ENCODE data around the gene NFATC2IP.

Gene NFATC2IP

DNA sequence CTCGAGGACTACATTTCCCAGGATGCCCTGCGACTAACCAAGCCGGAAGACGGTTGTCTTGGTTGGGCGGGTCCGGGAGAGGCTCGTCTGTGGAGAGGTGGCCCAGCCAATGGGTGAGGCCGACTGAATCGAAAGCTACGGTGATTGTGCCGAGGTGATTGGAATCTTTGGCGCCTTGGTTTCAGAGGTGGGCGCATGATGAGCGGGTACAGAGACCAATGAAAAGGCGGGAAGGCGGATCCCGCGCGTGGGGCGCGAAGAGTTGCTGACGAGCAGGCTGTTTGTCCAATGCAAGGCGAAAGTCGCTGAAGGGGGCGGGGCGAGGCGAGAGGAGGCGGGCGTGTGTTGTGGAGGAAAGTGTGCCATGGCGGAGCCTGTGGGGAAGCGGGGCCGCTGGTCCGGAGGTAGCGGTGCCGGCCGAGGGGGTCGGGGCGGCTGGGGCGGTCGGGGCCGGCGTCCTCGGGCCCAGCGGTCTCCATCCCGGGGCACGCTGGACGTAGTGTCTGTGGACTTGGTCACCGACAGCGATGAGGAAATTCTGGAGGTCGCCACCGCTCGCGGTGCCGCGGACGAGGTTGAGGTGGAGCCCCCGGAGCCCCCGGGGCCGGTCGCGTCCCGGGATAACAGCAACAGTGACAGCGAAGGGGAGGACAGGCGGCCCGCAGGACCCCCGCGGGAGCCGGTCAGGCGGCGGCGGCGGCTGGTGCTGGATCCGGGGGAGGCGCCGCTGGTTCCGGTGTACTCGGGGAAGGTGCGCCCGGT, at the start of gene NFATC2IP:
Gene NFATC2IP, plus strand, starts transcription at position 290 of the 762 bp plus-strand sequence. Its CDS starts 75 bp downstream, at position 365.
- peak; percentile 99 to 100 for DNase-seq

DNA sequence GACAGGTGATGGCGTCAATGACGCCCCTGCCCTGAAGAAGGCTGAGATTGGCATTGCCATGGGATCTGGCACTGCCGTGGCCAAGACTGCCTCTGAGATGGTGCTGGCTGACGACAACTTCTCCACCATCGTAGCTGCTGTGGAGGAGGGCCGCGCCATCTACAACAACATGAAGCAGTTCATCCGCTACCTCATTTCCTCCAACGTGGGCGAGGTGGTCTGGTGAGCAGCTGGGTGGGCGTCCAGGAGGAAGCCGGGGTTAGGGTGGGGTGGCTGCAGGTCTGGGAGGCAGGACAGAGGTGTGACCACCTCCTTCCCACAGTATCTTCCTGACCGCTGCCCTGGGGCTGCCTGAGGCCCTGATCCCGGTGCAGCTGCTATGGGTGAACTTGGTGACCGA, 48.9 kb upstream of the NFATC2IP start:
- no peak for DNase-seq

GRCh38 chr16:28902909-28903308, 47.8 kb upstream of the NFATC2IP start:
- DNase-seq, result peak in 1 of 2 experiments; percentile 20

GRCh38 chr16:28903344-28904042, 47.2 kb upstream of the NFATC2IP start:
- DNase-seq, result no peak

DNA sequence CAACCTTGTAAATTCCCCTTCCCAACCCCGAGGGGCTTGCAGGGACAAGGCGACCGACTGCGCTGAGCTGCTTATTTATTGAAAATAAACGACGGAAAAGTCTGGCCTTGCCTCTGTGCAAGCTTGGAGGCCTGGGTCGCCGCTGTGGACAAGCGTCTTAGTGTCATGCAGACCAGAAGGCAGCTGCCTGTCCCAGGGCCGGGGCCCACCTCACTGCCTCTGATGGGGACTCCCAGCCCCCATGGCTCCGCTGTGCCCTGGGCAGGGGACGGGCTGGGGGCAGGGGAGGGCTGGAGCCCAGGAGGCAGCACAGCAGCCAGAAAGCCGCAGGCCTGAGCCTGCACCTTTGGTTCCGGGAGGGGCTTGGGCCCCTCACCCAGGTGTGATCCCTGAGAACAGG, 46.4 kb upstream of the NFATC2IP start:
- DNase-seq, result no peak

DNA sequence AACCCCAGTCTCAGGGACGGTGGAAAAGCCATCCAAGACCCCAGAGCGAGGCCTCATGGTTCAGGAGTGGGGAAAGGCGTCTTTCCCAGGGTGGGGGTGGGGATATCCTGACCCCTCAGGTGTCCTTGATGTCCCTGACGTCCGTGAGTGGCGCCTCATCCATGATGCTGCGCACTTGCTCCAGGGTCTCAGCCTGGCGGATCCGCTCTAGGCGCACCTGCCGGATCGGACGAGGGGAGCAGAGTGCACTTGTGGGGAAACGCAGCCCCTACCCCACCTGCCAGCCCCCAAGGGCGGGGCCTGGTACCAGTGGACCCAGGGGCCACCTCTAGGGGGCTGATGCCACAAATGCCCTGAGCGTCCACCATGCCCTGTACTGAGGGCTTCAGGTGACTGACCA, 45.9 kb upstream of the NFATC2IP start:
- DNase-seq, result no peak

DNA sequence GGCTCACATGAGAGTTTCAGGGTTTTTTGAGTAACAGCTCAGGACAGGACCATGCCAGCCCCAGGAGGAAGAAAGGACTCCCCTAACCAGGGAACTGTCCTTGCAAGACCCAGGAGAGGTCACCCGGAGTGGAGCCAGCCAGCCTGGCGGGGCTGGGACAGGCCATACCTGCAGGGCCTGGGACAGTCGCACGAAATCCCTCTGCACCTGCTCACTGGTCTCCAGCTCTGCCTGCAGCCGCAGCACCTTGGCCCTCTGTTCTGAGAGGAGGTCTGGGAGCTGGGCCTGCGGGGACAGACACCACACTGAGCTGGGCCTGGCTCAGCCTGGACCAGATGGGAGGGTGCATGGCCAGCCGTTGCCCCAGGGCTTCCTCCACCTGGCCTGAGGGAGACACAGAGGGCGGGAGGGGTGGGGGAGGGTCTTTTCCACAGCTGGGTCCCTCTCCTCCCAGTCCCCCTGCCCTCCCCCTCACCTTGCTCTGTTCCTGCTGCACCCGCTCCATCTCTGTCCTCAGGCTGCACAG, 45.4 kb upstream of the NFATC2IP start:
- DNase-seq, result no peak

DNA sequence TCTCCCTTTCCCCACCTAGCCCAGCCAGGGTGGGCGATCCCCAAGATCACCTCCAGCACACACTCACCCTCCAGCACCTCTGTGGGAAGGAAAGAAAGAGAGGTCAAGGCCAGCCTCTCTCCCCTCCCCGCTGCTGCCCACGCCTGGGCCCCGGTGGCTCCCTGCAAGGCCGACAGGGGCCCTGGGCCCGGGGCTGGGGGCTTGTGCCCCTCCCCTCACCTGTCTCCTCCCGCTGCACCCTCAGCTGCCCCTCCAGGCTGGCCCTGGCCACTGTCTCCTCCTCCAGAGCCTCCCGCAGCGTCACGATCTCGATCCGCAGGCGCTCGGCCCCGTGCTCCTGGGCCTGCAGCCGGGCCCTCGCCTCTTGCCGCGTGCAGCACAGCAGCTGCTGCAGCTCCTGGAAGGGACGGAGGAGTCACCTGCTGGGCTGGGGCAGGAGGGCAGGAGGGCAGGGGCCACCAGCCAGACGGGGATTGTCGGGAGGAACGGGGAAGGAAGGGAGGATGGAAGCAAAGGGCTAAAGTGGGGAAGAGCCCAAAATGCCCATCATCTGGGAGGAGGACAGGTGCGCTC, 44.9 kb upstream of the NFATC2IP start:
- DNase-seq, result no peak

GRCh38 chr16:28910086-28911031, 40.4 kb upstream of the NFATC2IP start:
- peak; percentile 19 to 50 for DNase-seq

- no peak for DNase-seq
Observed at GRCh38 chr16:28912558-28912957, 38.2 kb upstream of the NFATC2IP start.

DNA sequence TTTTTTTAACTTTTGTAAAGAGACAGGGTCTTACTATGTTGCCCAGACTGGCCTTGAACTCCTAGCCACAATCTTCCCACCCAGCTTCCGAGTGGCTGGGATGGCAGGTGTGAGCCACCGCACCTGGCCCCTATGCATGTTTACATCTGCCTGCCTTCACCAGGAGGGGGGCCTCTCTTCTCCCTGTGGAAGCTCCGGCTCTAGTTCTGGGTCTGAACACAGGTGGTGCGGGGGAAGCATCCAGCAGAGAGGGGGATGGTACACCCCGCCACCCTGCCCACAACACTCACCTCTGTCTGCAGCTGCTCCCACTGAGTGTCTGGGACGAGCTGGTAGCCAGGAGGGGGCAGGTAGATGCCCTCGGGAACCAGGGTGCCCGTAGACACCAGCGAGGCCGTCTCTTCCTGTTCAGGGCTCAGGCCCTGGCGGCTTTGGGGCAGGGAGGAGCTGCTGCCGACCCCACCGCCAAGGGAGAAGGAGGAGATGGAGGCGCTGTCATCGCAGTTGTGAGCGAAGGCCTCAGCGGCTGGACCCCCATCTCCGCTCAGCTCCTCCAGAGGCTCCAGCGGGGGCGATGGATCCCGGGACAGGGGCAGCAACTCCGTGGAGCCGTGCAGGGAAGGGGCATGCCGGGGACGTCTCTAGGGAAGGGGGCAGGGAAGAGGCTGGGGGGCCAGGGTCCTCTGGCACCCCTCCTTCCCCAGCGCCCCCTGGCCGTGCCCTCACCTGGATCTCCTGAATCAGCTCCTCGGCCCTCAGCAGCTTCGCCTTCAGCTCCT, 36.6 kb upstream of the NFATC2IP start:
- DNase-seq, result no peak

DNA sequence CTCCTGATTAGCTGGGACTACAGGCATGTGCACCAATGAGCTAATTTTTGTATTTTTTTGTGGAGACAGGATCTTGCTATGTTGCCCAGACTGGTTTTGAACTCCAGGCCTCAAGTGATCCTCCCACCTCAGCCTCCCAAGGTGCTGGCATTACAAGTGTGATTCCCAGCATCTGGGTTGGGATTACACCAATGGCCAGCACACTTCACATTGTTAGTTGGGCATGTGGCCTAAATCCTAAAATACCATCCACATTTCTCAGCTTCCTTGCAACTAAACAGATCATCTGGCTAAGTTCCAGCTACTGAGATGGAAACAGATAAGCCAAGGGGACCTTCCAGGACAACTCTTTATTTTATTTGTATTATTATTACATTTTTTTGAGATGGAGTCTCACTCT, 35.6 kb upstream of the NFATC2IP start:
- DNase-seq, result no peak

- DNase-seq, result no peak
Observed at GRCh38 chr16:28917095-28917494, 33.6 kb upstream of the NFATC2IP start.

- no peak for DNase-seq
Observed at GRCh38 chr16:28918698-28919097, 32.0 kb upstream of the NFATC2IP start.

- no peak for DNase-seq
Observed at GRCh38 chr16:28923231-28923587, 27.5 kb upstream of the NFATC2IP start.

- peak in 1 of 2 experiments; percentile 38 for DNase-seq
Observed at GRCh38 chr16:28923652-28924398, 26.9 kb upstream of the NFATC2IP start.

- DNase-seq, result no peak
Observed at GRCh38 chr16:28924399-28924761, 26.4 kb upstream of the NFATC2IP start.

- DNase-seq, result peak; percentile 76 to 87
Observed at GRCh38 chr16:28924762-28925385, 25.9 kb upstream of the NFATC2IP start, which contains the start of gene RABEP2. Gene RABEP2, minus strand, starts transcription at chr16:28925238. Its CDS starts 75 bp downstream, at chr16:28925163.

GRCh38 chr16:28925386-28926228, 25.1 kb upstream of the NFATC2IP start:
- peak; percentile 57 to 78 for DNase-seq

Data from NCI-H524 (cell line).